BLaER1 (cell line): Measurements from ENCODE around the gene FBXW5.

Experiments used
- H3K27ac ChIP-seq: shearing (Covaris generic); formaldehyde crosslinking; 2 replicates; pipeline ENCODE4 v1.8.1; 2022
- H3K27me3 ChIP-seq: shearing (Covaris generic); formaldehyde crosslinking; 2 replicates; pipeline ENCODE4 v1.8.1; 2022
- H3K36me3 ChIP-seq: shearing (Covaris generic); formaldehyde crosslinking; 2 replicates; pipeline ENCODE4 v1.8.1; 2022
- H3K4me1 ChIP-seq: shearing (Covaris generic); formaldehyde crosslinking; 2 replicates; pipeline ENCODE4 v1.8.1; 2022
- H3K4me2 ChIP-seq: shearing (Covaris generic); formaldehyde crosslinking; 2 replicates; pipeline ENCODE4 v1.8.1; 2022
- H3K4me3 ChIP-seq: shearing (Covaris generic); formaldehyde crosslinking; 2 replicates; pipeline ENCODE4 v1.8.1; 2022
- H3K9ac ChIP-seq: shearing (Covaris generic); formaldehyde crosslinking; 2 replicates; pipeline ENCODE4 v1.8.1; 2022
- H3K9me3 ChIP-seq: shearing (Covaris generic); formaldehyde crosslinking; 2 replicates; pipeline ENCODE4 v1.8.1; 2022
- H4K20me1 ChIP-seq: shearing (Covaris generic); formaldehyde crosslinking; 2 replicates; pipeline ENCODE4 v1.8.1; 2022
- Cebpa-rat ChIP-seq: shearing (Covaris generic); IDR thresholded peaks from 2 replicates; pipeline ENCODE4 v1.8.1; 2022

FBXW5 gene

DNA sequence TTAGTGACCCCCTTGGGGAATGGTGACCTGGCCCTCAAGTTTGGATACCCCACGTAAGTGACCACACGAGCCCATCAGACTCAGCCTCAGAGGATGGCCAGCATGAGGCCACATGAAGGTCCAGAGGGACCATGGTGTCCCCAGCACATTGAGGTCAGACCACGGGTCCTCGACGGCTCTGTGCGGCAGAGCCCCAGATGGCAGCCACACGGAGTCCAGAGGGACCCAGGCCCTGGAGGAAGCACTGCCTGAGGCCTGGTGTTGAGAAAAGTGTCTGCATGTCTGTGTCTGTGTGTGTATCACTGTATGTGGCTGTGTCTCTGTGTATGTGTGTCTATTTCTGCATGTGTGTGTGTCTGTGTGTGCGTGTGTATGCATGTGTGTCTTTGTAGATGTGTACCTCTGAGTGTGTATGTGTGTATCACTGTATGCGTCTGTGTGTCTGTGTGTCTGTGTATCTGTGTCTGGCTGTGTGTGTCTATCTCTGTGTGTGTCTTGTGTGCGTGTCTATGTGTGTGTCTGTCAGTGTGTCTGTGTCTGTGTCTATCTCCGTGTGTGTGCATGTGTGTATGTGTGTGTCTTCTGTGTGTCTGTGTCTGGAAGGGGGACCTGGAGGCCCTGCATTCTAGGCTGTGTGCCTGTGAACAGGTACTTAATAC, 39.2 kb upstream of the FBXW5 start:
- peaks cover 53% of the 10 kb centered on the region for H3K27me3 ChIP-seq
- H4K20me1 ChIP-seq = no peaks in the 10 kb centered on the region
- no peaks in the 10 kb centered on the region for H3K9me3 ChIP-seq
- no peak for TF ChIP-seq Cebpa-rat
- no peaks in the 10 kb centered on the region for H3K36me3 ChIP-seq
- H3K9ac ChIP-seq = no peak overlapping the region
- peaks cover 23% of the 10 kb centered on the region for H3K4me1 ChIP-seq
- no peak overlapping the region for H3K27ac ChIP-seq
- H3K4me3 ChIP-seq = no peak overlapping the region
- peak overlapping the region; percentile 26; the same call in 1 of the 2 replicates for H3K4me2 ChIP-seq

DNA sequence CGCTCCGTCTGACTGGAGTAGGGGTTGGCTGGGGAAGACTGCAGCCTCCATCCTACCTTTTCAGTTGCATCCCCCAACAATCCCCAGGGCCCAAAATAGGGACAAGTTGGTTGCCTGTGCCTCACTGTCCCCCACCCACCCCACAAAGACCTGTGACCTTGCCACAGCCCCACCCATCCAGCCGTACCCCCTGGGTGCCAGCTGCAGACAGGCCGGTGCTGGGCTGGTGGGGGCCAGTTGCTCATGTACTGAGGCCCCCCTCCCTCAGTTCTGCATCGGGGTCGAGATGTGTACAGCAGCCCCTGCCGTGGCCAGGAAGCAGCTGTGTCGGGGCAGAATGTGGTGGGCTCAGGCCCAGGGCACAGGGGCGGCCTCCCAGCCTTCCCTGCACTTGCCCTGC, 38.6 kb upstream of the FBXW5 start:
- H3K4me2 ChIP-seq = peak overlapping the region; percentile 26; the same call in 1 of the 2 replicates
- H3K27me3 ChIP-seq = peaks cover 53% of the 10 kb centered on the region
- H3K9ac ChIP-seq = no peak overlapping the region
- no peak for TF ChIP-seq Cebpa-rat
- no peak overlapping the region for H3K4me3 ChIP-seq
- H3K36me3 ChIP-seq = no peaks in the 10 kb centered on the region
- H3K4me1 ChIP-seq = peaks cover 23% of the 10 kb centered on the region
- H3K27ac ChIP-seq = no peak overlapping the region
- no peaks in the 10 kb centered on the region for H4K20me1 ChIP-seq
- no peaks in the 10 kb centered on the region for H3K9me3 ChIP-seq

DNA sequence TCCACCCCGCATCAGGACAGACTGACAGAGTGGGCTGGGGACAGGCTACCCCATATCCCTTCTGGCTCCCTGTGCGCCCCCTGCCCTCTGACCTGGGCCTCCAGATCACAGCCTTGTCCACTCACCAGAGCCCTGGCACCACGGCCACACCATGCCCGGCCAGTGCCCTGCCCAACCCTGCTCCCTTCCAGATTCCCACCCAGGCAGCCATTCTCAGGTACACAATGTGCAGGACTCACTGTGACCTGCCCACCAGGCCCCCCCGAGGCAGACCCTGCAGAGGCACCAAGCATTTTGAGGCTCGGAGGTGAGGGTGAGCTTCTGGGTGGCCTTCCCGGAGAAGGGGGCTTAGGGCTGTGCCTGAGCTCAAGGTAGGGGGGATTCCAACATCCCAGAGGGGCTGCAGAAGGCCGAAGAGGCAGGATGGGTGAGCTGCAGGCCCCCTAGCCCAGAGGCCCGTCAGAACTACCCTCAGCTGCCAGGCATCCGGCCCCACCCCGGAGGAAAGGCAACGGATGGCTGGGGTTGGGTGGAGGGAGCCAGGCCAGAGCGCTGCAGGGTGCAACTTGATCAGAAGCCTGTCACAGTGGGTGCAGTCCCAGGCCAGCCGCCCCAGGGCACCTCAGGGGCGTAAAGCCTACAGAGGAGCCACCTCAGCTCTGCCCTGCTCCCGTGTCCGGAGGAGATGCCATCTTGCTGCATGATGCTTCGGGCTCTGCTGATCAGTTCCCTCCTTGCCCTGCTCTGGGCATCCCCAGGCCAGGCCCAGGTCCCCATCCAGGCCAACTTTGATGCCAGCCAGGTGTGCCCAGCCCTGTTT, 37.9 kb upstream of the FBXW5 start, which contains the start of gene LCNL1:
Gene LCNL1, plus strand, starts transcription at position 762 of the 820 bp plus-strand sequence. CDS start 594 bp downstream, outside the sequence.
- H3K27me3 ChIP-seq = peaks cover 53% of the 10 kb centered on the region
- H3K4me2 ChIP-seq = peak within 1 kb of the TSS; percentile 26; the same call in 1 of the 2 replicates
- H3K36me3 ChIP-seq = no peaks in the 10 kb centered on the region
- no peaks in the 10 kb centered on the region for H3K9me3 ChIP-seq
- TF ChIP-seq Cebpa-rat = no peak
- no peak within 1 kb of the TSS for H3K9ac ChIP-seq
- H3K4me1 ChIP-seq = peaks cover 24% of the 10 kb centered on the region
- no peak within 1 kb of the TSS for H3K27ac ChIP-seq
- H3K4me3 ChIP-seq = no peak within 1 kb of the TSS
- H4K20me1 ChIP-seq = no peaks in the 10 kb centered on the region

DNA sequence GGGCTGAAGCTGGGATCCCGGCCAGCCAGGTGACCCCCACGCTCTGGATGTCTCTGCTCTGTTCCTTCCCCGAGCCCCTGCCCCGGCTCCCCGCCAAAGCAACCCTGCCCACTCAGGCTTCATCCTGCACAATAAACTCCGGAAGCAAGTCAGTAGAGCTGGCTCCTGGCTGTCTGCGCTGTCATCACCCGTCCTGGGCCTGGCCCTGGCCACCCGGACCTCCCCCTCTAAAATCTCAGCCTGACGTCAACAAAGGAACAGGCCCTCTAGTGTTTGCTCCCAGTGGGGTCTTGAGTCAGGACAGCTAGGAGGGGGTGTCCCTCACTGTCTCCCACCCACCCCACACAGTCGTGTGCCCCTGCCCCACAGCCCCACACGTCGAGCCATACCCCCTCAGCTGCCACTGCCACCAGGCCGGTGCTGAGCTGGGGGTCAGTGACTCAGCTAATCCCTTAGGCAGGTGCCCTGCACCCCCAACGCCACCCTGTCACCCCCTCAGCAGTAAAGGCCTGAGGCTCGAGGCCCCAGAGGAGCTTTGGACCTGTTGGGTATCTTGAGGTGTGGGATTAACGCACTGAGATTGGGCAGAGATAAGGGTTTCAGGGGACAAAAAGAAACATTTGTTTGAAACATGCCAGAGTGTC, 37.2 kb upstream of the FBXW5 start:
- H3K27me3 ChIP-seq = peaks cover 47% of the 10 kb centered on the region
- no peak overlapping the region for H3K4me3 ChIP-seq
- no peak overlapping the region for H3K4me2 ChIP-seq
- H3K27ac ChIP-seq = no peak overlapping the region
- no peaks in the 10 kb centered on the region for H3K36me3 ChIP-seq
- no peaks in the 10 kb centered on the region for H3K9me3 ChIP-seq
- peaks cover 30% of the 10 kb centered on the region for H3K4me1 ChIP-seq
- no peak overlapping the region for H3K9ac ChIP-seq
- H4K20me1 ChIP-seq = no peaks in the 10 kb centered on the region
- no peak for TF ChIP-seq Cebpa-rat

DNA sequence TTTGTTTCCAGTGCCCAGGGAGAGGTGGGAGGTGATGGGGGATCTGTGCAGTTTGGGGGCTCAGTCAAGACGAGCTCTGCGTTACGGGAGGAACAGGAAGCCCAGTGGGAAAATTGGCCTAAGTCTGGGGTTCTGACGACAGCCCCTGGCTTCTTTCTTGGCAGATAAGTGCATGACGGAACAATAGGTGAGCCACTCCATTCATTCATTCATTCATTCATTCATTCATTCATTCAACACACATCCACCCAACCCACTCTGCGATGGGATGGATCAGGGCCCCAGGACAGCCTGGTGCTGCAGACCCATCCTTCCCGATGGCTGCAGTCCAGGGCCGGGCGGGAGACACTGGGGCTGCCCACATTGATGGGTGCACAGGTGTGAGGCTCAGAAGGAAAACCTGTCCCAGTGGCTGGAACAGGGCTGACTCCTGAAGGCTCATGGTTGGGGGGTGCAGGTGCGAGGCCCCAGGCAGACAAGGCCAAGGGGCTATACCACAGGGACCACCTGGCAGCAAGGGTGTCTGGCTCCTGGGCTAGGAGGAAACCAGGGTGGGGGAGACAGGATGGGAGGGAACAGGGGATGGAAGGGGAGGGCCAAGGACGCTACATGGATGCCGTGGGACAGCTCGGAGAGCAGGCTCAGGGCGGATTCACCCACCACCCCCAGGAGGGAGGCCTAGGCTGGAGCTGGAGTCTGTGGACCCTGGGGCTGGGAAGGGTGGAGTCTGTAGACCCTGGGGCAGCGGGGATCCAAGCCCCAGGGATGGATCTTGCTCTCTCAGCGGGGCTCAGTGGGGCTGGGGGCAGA, 36.3 kb upstream of the FBXW5 start:
- Histone ChIP-seq H3K27me3 (peaks cover 39% of the 10 kb centered on the region), H3K27ac (no peak overlapping the region), H3K36me3 (no peaks in the 10 kb centered on the region), H3K9ac (no peak overlapping the region), H3K4me3 (no peak overlapping the region), H4K20me1 (no peaks in the 10 kb centered on the region), H3K4me2 (no peak overlapping the region), H3K9me3 (no peaks in the 10 kb centered on the region), H3K4me1 (peaks cover 37% of the 10 kb centered on the region)
- no peak for TF ChIP-seq Cebpa-rat

- H3K27me3 ChIP-seq = peaks cover 30% of the 10 kb centered on the region
- no peaks in the 10 kb centered on the region for H3K36me3 ChIP-seq
- peak overlapping the region; percentile 45 for H3K4me2 ChIP-seq
- no peak overlapping the region for H3K9ac ChIP-seq
- no peak for TF ChIP-seq Cebpa-rat
- no peaks in the 10 kb centered on the region for H4K20me1 ChIP-seq
- peaks cover 45% of the 10 kb centered on the region for H3K4me1 ChIP-seq
- H3K9me3 ChIP-seq = no peaks in the 10 kb centered on the region
- H3K27ac ChIP-seq = no peak overlapping the region
- H3K4me3 ChIP-seq = no peak overlapping the region
Measured at GRCh38 chr9:136979769-136980587, 35.4 kb upstream of the FBXW5 start.

- TF ChIP-seq Cebpa-rat = no peak
- H3K27ac ChIP-seq = no peak overlapping the region
- H3K4me3 ChIP-seq = no peak overlapping the region
- peaks cover 20% of the 10 kb centered on the region for H3K27me3 ChIP-seq
- H3K9me3 ChIP-seq = no peaks in the 10 kb centered on the region
- H3K36me3 ChIP-seq = no peaks in the 10 kb centered on the region
- H4K20me1 ChIP-seq = no peaks in the 10 kb centered on the region
- peak overlapping the region; percentile 45 for H3K4me2 ChIP-seq
- no peak overlapping the region for H3K9ac ChIP-seq
- peaks cover 53% of the 10 kb centered on the region for H3K4me1 ChIP-seq
Measured at GRCh38 chr9:136978865-136979544, 34.5 kb upstream of the FBXW5 start.

GRCh38 chr9:136978073-136978864, 33.7 kb upstream of the FBXW5 start:
- H3K36me3 ChIP-seq = no peaks in the 10 kb centered on the region
- peaks cover 46% of the 10 kb centered on the region for H3K4me1 ChIP-seq
- TF ChIP-seq Cebpa-rat = no peak
- no peak overlapping the region for H3K4me3 ChIP-seq
- no peaks in the 10 kb centered on the region for H4K20me1 ChIP-seq
- H3K4me2 ChIP-seq = no peak overlapping the region
- H3K9ac ChIP-seq = no peak overlapping the region
- no peaks in the 10 kb centered on the region for H3K9me3 ChIP-seq
- H3K27ac ChIP-seq = no peak overlapping the region
- H3K27me3 ChIP-seq = peaks cover 12% of the 10 kb centered on the region
